ENCODE data around the gene UBR1. TPM values are rescaled to one million over a fixed set of nuclear protein-coding genes. Genes with fewer than 3 reads are reported as not detected.
"Not testable (repeated sequence)": the region's sequence is repeated elsewhere in the genome, so short reads cannot be mapped to it uniquely, and the experiment has no call there.

Gene UBR1
- total RNA-seq, 1 donor from 2014 or later: 21.9 TPM

DNA sequence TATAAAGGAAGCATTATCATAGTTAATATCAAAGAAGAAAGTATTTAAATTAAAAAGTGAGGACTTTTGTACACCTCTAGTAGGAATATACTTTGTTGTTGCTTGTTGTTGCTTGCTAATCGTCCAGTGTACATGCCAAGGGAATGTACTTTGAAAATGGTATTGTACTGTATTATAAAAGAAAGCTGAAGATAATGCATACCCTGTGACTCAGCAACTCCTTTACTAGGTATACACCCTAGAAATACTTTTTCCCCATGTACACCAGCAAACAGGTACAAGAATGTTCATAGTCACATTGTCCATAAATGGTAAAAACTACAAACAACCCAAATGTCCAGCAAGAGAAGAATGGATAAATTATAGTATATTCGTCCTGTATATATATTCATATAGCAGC, 197.3 kb downstream of the UBR1 start:
- Histone ChIP-seq H3K27me3 (no peaks in the 10 kb centered on the region), H3K27ac (no peak overlapping the region), H3K36me3 (no peaks in the 10 kb centered on the region), H3K4me3 (no peak overlapping the region), H3K9me3 (no peaks in the 10 kb centered on the region), H3K4me1 (peaks cover 9% of the 10 kb centered on the region)
- intact Hi-C loops (cut with DNase I): no loop called here
- no peak for TF ChIP-seq POLR2A (IDR thresholded peaks at IDR 0.05)
- no peak for TF ChIP-seq CTCF (IDR thresholded peaks at IDR 0.05)
- DNase-seq (ENCODE audit: extremely low spot score in 2 of 2): no peak

DNA sequence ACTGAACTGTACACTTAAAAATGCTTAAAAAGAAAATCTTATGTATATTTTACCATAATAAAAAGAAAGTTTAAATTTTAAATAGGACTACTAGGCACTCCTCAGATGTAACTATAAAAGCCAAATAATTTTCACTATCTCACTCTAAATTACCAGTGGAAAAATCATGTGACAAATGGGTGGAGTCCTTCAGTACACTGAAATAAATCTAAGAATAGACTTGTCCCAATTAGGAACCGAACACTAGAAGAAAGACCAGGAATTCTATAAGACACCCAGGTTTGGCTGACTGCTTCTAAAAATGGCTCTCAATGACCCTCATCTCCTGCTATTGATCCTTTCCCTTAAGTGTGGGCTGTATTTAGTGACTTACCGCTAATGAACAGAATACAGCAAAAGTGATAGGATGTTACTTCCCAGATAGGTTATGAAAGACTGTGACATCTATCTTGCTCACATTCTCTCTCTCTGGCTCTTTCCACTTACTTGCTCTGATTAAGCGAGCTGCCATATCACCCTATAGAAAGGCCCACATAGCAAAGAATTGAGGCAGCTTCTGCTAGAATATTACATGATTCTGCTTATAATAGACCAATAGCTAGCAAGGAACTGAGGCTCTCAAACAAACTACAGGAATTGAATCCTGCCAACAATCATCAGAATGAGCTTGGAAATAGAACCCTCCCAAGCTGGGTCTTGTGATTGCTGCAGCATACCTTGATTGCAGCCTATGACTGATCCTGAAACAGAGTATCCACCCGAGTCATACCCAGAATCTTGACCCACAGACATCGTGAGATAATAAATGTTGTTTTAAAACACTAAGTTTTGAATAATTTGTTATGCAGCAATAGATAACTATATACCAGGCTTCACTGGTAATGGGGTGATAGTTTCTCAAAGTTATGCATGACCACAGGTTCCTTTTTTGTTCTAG, 202.2 kb downstream of the UBR1 start:
- Histone ChIP-seq H3K27ac (no peak overlapping the region), H3K36me3 (no peaks in the 10 kb centered on the region), H3K27me3 (no peaks in the 10 kb centered on the region), H3K4me1 (peaks cover 12% of the 10 kb centered on the region), H3K4me3 (no peak overlapping the region), H3K9me3 (no peaks in the 10 kb centered on the region)
- TF ChIP-seq CTCF (IDR thresholded peaks at IDR 0.05) (no peak), POLR2A (IDR thresholded peaks at IDR 0.05) (no peak), POLR2AphosphoS5 (IDR thresholded peaks at IDR 0.05; ENCODE audit: insufficient read depth in 1 of 2, low read depth in 1 of 2) (no peak)
- no peak for DNase-seq (ENCODE audit: extremely low spot score in 2 of 2)
- intact Hi-C loops (cut with DNase I): no loop called here

DNA sequence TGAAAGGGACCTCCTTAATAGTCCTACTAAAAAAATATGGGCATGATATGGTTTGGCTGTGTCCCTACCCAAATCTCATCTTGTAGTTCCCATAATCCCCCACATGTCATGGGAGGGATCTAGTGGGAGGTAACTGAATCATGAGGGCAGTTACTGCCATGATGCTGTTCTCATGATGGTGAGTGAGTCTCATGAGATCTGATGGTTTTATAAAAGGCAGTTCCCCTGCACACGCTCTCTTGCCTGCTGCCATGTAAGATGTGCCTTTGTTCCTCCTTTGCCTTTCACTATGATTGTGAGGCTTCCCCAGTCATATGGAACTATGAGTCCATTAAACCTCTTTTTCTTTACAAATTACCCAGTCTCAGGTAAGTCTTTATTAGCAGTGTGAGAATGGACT, 211.9 kb downstream of the UBR1 start:
- DNase-seq (ENCODE audit: extremely low spot score in 2 of 2); H3K4me3 ChIP-seq; H3K27me3 ChIP-seq; H3K9me3 ChIP-seq; H3K27ac ChIP-seq; intact Hi-C loops (cut with DNase I); H3K36me3 ChIP-seq: not testable (repeated sequence)
- peaks cover 17% of the 10 kb centered on the region for H3K4me1 ChIP-seq

Small RNAs within 50 kb of the gene (small RNA-seq; reads per million reads assigned to genes)
- not detected for gene AC068724.2

Other genes starting within 250 kb of the UBR1 start
- gene TTBK2, start 185.3 kb downstream of the UBR1 start, total RNA-seq: 8.8 TPM
- 86.9 TPM for gene TMEM62, start 27.5 kb upstream of the UBR1 start, total RNA-seq
- 43.2 TPM for gene CCNDBP1, start 79.4 kb upstream of the UBR1 start, total RNA-seq
- gene EPB42, start 115.0 kb upstream of the UBR1 start, total RNA-seq: not detected
- 8.3 TPM for gene TGM5, start 160.9 kb upstream of the UBR1 start, total RNA-seq
- not detected for gene TGM7, start 196.2 kb upstream of the UBR1 start, total RNA-seq
- gene LCMT2, start 224.5 kb upstream of the UBR1 start, total RNA-seq: 5.4 TPM